ENCODE data around the gene PTEN. TPM values are rescaled to one million over a fixed set of nuclear protein-coding genes. Genes with fewer than 3 reads are reported as not detected.

The PTEN gene
- total RNA-seq, 1 donor from 2014 or later, result 96.3 TPM

- peaks cover 6 to 9% of the 10 kb centered on the region in 2 donors for H3K36me3 ChIP-seq
- DNase-seq (ENCODE audit: low spot score in 2 of 2), result no peak
- H3K4me1 ChIP-seq, result peaks cover 7 to 20% of the 10 kb centered on the region in 2 donors
- no peak for TF ChIP-seq CTCF (IDR thresholded peaks at IDR 0.05)
- no peak overlapping the region for H3K4me3 ChIP-seq
- peaks cover 23 to 34% of the 10 kb centered on the region in 2 donors for H3K9me3 ChIP-seq
- H3K27me3 ChIP-seq, result no peaks in the 10 kb centered on the region
- intact Hi-C loops (cut with DNase I), result no loop called here
- peak overlapping the region; percentile 56 to 61 for H3K27ac ChIP-seq
These were observed 52.0 kb downstream of the PTEN start for GRCh38 chr10:87915406-87915805.

GRCh38 chr10:87915989-87916388 is 52.6 kb downstream of the PTEN start:
- no peak for TF ChIP-seq CTCF (IDR thresholded peaks at IDR 0.05)
- Histone ChIP-seq H3K9me3 (peaks cover 23 to 34% of the 10 kb centered on the region in 2 donors), H3K4me1 (peaks cover 7 to 20% of the 10 kb centered on the region in 2 donors), H3K4me3 (no peak overlapping the region), H3K27me3 (no peaks in the 10 kb centered on the region), H3K27ac (peak overlapping the region; percentile 56 to 61), H3K36me3 (peaks cover 6 to 9% of the 10 kb centered on the region in 2 donors)
- no peak for DNase-seq (ENCODE audit: low spot score in 2 of 2)
- intact Hi-C loops (cut with DNase I), result no loop called here

- peaks cover 23 to 30% of the 10 kb centered on the region in 2 donors for H3K9me3 ChIP-seq
- H3K4me3 ChIP-seq, result no peak overlapping the region
- H3K27ac ChIP-seq, result peak overlapping the region; percentile 56 to 61
- intact Hi-C loops (cut with DNase I), result no loop called here
- no peak for TF ChIP-seq CTCF (IDR thresholded peaks at IDR 0.05)
- no peak for DNase-seq (ENCODE audit: low spot score in 2 of 2)
- peaks cover 6 to 9% of the 10 kb centered on the region in 2 donors for H3K36me3 ChIP-seq
- no peaks in the 10 kb centered on the region for H3K27me3 ChIP-seq
- peaks cover 7 to 20% of the 10 kb centered on the region in 2 donors for H3K4me1 ChIP-seq
These were observed 53.1 kb downstream of the PTEN start for GRCh38 chr10:87916515-87916914.

GRCh38 chr10:87918254-87918859 is 54.9 kb downstream of the PTEN start:
- Histone ChIP-seq H3K4me1 (peaks cover 7 to 27% of the 10 kb centered on the region in 2 donors), H3K9me3 (peaks cover 8 to 11% of the 10 kb centered on the region in 2 donors), H3K27me3 (no peaks in the 10 kb centered on the region), H3K4me3 (no peak overlapping the region), H3K27ac (peak overlapping the region; percentile 51 to 61), H3K36me3 (peaks cover 3 to 5% of the 10 kb centered on the region in 2 donors)
- intact Hi-C loops (cut with DNase I), result no loop called here
- no peak for TF ChIP-seq CTCF (IDR thresholded peaks at IDR 0.05)
- DNase-seq (ENCODE audit: low spot score in 2 of 2), result no peak

- Histone ChIP-seq H3K36me3 (peaks cover 0 to under 1% of the 10 kb centered on the region in 2 donors), H3K27ac (no peak overlapping the region), H3K9me3 (no peaks in the 10 kb centered on the region), H3K27me3 (no peaks in the 10 kb centered on the region), H3K4me1 (peaks cover 7 to 25% of the 10 kb centered on the region in 2 donors), H3K4me3 (no peak overlapping the region)
- no peak for TF ChIP-seq CTCF (IDR thresholded peaks at IDR 0.05)
- intact Hi-C loops (cut with DNase I), result no loop called here
- DNase-seq (ENCODE audit: low spot score in 2 of 2), result no peak
These were observed 57.1 kb downstream of the PTEN start for GRCh38 chr10:87920538-87920937.

Data from ascending aorta (tissue), 2 donors.